Sigmoid colon (tissue), 4 donors: Measurements from ENCODE around the gene G6PD.

Source experiments
- CTCF ChIP-seq, 4 experiments: fragments of 450-650 bp in 3 of 4; fragments of 200-600 bp in 1 of 4; IDR thresholded peaks; one replicate each; pipeline ENCODE4 v1.5.1; 2016 to 2019; ENCODE audit warnings: antibody characterized with exemption in 4 of 4, mild to moderate bottlenecking in 3 of 4, moderate library complexity in 2 of 4
- EP300 ChIP-seq, 4 donors: sonication (generic); formaldehyde crosslinking; IDR thresholded peaks; one replicate each; pipeline ENCODE4 v1.6.1; 2017; ENCODE audit warnings: antibody characterized with exemption in 4 of 4
- POLR2A ChIP-seq, 2 donors: fragments of 450-650 bp; IDR thresholded peaks; one replicate each; pipeline ENCODE4 v1.6.1; 2016; ENCODE audit warnings: antibody characterized with exemption in 2 of 2, mild to moderate bottlenecking in 2 of 2, moderate library complexity in 2 of 2

GRCh38 chrX:154507673-154508383 lies 38.8 kb downstream of the G6PD start:
- no peak for TF ChIP-seq CTCF (IDR thresholded peaks at IDR 0.05)
- no peak for TF ChIP-seq EP300 (IDR thresholded peaks at IDR 0.05)
- TF ChIP-seq POLR2A (IDR thresholded peaks at IDR 0.05): no peak
